ENCODE measurements around the gene PNMA1. TPM values are rescaled to one million over a fixed set of nuclear protein-coding genes. Genes with fewer than 3 reads are reported as not detected.

The PNMA1 gene
- total and polyA plus RNA-seq, 9 of the 15 experiments (the other 6 are each of a cell fraction or from before 2014, with no cell fraction given) = 1.7 to 26.4 (median 8.7) TPM

- TF ChIP-seq ZNF561 (CRISPR knock-in tag; conservative IDR thresholded peaks at IDR 0.05) (no peak), NKRF (IDR thresholded peaks at IDR 0.05; ENCODE audit: borderline replicate concordance) (no peak; the same call in 1 of the 2 replicates), ASH1L (IDR thresholded peaks at IDR 0.05; ENCODE audit: borderline replicate concordance, low read depth, partially characterized antibody) (no peak), ZFP1 (CRISPR knock-in tag; IDR thresholded peaks at IDR 0.05) (no peak), ZNF212 (CRISPR knock-in tag; IDR thresholded peaks at IDR 0.05) (no peak), PBX2 (CRISPR knock-in tag; IDR thresholded peaks at IDR 0.05; ENCODE audit: low read depth) (no peak), PBX2 (tag; conservative IDR thresholded peaks at IDR 0.05; ENCODE audit: low read depth) (no peak), KLF10 (CRISPR knock-in tag; IDR thresholded peaks at IDR 0.05) (no peak), ZNF445 (CRISPR knock-in tag; IDR thresholded peaks at IDR 0.05; ENCODE audit: low read depth) (no peak), ZEB2 (IDR thresholded peaks at IDR 0.05) (no peak), MECOM (CRISPR knock-in tag; IDR thresholded peaks at IDR 0.05) (no peak), PHF21A (IDR thresholded peaks at IDR 0.05; ENCODE audit: borderline replicate concordance, low read depth) (no peak), BCLAF1 (IDR thresholded peaks at IDR 0.05; ENCODE audit: borderline replicate concordance in 1 of 2, control insufficient read depth in 1 of 2, low read depth in 2 of 2, low read length in 1 of 2) (no peak), BRCA1 (IDR thresholded peaks at IDR 0.05) (no peak), BRCA1 (CRISPR knock-in tag; IDR thresholded peaks at IDR 0.05) (no peak), ZNF764 (CRISPR knock-in tag; IDR thresholded peaks at IDR 0.05; ENCODE audit: low read depth) (no peak)
Observed at GRCh38 chr14:73759714-73760597, 45.8 kb upstream of the PNMA1 start (continued).
